ENCODE results near the gene MAGEA3.

DNA sequence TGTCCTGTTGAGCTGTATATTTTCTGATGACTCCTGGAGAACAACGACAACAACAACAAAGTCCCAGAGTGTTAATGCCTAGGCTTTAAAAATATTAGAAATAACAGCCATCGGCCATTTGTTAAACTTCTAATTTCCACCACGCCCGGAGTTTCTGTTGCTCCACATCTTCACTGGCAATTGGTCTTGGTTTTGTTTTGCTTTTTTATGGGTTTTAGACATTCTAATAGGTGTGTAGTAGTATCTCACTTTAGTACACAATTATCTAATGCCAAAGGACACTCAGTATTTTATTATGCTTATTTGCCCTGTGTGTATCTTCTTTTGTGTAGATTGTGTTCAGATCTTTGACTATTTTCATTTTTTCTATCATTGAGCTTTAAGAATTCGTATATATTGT is 40.0 kb downstream of the MAGEA3 start:
- TF ChIP-seq, protein P1, sequence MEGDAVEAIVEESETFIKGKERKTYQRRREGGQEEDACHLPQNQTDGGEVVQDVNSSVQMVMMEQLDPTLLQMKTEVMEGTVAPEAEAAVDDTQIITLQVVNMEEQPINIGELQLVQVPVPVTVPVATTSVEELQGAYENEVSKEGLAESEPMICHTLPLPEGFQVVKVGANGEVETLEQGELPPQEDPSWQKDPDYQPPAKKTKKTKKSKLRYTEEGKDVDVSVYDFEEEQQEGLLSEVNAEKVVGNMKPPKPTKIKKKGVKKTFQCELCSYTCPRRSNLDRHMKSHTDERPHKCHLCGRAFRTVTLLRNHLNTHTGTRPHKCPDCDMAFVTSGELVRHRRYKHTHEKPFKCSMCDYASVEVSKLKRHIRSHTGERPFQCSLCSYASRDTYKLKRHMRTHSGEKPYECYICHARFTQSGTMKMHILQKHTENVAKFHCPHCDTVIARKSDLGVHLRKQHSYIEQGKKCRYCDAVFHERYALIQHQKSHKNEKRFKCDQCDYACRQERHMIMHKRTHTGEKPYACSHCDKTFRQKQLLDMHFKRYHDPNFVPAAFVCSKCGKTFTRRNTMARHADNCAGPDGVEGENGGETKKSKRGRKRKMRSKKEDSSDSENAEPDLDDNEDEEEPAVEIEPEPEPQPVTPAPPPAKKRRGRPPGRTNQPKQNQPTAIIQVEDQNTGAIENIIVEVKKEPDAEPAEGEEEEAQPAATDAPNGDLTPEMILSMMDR (tag by site-specific recombination; IDR thresholded peaks at IDR 0.05), result no peak
- TF ChIP-seq, protein P2, sequence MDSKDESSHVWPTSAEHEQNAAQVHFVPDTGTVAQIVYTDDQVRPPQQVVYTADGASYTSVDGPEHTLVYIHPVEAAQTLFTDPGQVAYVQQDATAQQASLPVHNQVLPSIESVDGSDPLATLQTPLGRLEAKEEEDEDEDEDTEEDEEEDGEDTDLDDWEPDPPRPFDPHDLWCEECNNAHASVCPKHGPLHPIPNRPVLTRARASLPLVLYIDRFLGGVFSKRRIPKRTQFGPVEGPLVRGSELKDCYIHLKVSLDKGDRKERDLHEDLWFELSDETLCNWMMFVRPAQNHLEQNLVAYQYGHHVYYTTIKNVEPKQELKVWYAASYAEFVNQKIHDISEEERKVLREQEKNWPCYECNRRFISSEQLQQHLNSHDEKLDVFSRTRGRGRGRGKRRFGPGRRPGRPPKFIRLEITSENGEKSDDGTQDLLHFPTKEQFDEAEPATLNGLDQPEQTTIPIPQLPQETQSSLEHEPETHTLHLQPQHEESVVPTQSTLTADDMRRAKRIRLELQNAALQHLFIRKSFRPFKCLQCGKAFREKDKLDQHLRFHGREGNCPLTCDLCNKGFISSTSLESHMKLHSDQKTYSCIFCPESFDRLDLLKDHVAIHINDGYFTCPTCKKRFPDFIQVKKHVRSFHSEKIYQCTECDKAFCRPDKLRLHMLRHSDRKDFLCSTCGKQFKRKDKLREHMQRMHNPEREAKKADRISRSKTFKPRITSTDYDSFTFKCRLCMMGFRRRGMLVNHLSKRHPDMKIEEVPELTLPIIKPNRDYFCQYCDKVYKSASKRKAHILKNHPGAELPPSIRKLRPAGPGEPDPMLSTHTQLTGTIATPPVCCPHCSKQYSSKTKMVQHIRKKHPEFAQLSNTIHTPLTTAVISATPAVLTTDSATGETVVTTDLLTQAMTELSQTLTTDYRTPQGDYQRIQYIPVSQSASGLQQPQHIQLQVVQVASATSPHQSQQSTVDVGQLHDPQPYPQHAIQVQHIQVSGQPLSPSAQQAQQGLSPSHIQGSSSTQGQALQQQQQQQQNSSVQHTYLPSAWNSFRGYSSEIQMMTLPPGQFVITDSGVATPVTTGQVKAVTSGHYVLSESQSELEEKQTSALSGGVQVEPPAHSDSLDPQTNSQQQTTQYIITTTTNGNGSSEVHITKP (tag by site-specific recombination; IDR thresholded peaks at IDR 0.05), result no peak
- TF ChIP-seq ZNF629 (tag by site-specific recombination; IDR thresholded peaks at IDR 0.05) (no peak), ZNF677 (tag by site-specific recombination; IDR thresholded peaks at IDR 0.05) (no peak)
